GM13977 (cell line): ENCODE measurements around the gene SESTD1.
"Not testable (repeated sequence)": the region's sequence is repeated elsewhere in the genome, so short reads cannot be mapped to it uniquely, and the experiment has no call there.

Experiments used
- DNase-seq: peaks from one replicate; pipeline ENCODE4 v3.0.0; 2012; ENCODE audit warnings: low spot score
- in situ Hi-C: fragments of 300-500 bp; cut with MboI; formaldehyde crosslinking; loops from one replicate; pipeline ENCODE4 v1.12.0; 2022; ENCODE audit warnings: low sequenced_read_pairs, low pct_unique_long_range_greater_than_20kb, mixed read lengths, inconsistent platforms; ENCODE audit not compliant: unreplicated experiment
- TF ChIP-seq, protein P1 (sequence below): IDR thresholded peaks from 2 replicates; pipeline ENCODE4 v1.5.1; 2012; ENCODE audit warnings: mild to moderate bottlenecking, control low read depth; ENCODE audit not compliant: insufficient read depth; ENCODE audit errors: extremely low read depth, missing control alignments

SESTD1 gene

DNA sequence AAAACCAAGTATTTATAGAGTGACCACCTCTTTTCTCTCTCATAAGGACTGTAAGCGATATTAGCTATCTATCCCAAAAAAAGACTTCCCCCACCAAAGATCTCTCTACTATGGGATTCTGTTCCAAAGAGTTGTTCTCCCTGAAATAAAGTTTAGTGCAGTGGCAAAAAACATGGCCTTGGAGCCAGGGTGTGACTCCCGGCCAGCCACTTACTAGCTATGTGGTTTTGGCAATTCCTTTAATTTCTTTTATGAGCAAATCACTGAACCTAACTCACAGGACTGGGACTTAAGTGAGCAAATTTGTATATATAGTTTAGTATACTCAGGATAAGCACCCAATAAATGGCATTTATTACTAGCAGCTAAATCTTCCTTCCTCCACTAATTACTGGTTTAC is 42.6 kb downstream of the SESTD1 start:
- in situ Hi-C loops = no loop called here
- no peak for DNase-seq
- TF ChIP-seq, protein P1, sequence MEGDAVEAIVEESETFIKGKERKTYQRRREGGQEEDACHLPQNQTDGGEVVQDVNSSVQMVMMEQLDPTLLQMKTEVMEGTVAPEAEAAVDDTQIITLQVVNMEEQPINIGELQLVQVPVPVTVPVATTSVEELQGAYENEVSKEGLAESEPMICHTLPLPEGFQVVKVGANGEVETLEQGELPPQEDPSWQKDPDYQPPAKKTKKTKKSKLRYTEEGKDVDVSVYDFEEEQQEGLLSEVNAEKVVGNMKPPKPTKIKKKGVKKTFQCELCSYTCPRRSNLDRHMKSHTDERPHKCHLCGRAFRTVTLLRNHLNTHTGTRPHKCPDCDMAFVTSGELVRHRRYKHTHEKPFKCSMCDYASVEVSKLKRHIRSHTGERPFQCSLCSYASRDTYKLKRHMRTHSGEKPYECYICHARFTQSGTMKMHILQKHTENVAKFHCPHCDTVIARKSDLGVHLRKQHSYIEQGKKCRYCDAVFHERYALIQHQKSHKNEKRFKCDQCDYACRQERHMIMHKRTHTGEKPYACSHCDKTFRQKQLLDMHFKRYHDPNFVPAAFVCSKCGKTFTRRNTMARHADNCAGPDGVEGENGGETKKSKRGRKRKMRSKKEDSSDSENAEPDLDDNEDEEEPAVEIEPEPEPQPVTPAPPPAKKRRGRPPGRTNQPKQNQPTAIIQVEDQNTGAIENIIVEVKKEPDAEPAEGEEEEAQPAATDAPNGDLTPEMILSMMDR = no peak

DNA sequence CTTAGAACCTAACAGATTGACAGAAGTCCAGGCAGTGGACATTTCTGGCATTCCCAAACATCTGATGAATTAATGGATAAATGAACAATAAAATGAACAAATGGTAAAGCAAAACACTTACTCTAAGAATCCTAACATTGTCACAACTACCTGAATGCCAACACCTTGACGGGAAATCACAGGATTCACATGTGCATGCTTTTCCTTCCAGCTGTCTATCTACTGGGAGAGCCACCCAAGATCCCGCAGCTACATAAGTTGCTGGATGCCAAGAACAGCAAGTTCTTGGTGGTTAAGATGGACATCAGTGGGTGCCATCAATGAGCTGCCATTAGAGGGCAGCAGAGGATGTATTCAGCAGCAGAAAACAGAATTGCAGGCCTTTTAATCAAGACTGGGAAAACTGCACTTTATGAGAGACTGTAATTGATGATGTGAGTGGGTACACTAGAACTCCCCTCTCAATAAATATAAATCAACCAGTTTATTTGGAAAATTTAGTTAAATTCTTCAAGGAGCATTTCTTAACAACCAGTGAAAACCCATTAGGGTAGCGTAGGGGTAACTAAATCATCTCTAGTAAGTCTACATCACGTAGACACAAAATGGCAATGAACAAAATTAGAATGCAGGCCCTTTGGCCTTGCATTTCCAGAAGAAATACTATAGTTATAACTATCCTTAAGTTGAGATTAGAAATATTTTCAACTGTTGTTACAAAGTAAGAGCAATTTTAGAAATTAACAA is 45.6 kb downstream of the SESTD1 start:
- DNase-seq = peak; percentile 63
- in situ Hi-C loops = no loop called here
- TF ChIP-seq, protein P1 = peak; percentile 94

DNA sequence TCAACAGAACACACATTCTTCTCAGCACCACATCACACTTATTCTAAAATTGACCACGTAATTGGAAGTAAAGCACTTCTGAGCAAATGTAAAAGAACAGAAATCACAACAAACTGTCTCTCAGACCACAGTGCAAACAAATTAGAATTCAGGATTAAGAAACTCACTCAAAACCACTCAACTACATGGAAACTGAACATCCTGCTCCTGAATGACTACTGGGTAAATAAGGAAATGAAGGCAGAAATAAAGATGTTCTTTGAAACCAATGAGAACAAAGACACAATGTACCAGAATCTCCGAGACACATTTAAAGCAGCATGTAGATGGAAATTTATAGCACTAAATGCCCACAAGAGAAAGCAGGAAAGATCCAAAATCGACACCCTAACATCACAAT is 50.0 kb downstream of the SESTD1 start:
- in situ Hi-C loops, DNase-seq: not testable (repeated sequence)

DNA sequence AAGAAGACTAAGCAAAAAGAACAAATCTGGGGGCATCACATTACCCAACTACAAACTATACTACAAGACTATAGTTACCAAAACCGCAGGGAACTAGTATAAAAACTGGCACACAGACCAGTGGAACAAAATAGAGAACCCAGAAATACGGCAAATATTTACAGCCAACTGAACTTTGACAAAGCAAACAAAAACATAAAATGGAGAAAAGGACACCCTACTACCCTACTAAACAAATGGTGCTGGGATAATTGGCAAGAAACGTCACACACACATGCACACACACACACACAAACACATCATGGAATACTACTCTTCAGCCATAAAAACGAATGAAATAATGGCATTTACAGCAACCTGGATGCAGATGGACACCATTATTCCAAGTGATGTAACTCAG is 53.3 kb downstream of the SESTD1 start:
- TF ChIP-seq, protein P1 = no peak
- in situ Hi-C loops = no loop called here
- no peak for DNase-seq

DNA sequence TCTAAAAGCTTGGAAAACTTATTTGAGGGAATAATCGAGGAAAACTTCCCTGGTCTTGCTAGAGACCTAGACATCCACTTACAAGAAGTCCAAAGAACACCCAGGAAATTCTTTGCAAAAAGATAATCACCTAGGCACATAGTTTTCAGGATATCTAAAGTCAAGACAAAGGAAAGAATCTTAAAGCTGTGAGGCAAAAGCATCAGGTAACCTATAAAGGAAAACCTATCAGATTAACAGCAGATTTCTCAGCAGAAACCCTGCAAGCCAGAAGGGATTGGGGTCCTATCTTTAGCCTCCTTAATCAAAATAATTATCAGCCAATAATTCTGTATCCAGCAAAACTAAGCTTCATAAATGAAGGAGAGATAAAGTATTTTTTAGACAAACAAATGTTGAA is 56.4 kb downstream of the SESTD1 start:
- DNase-seq, in situ Hi-C loops: not testable (repeated sequence)

DNA sequence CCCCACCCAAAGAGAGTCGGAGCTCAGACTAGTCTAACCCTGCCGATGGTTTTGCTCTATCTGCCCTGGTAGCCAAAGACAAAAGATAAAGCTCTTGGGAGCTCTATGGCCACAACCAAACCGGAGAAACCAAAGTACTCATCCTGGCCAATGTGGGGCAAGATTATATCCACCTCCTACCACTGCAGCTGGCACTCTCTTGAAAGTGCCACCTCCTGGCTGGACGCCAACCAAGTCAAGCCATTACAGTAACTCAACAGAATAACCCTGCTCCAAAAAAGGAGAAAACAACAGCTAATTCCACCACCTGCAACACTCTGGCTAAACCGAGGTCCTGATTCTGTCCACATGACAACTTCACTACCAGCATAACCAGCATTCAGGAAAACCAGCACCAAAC is 57.6 kb downstream of the SESTD1 start:
- TF ChIP-seq, protein P1 = no peak
- in situ Hi-C loops = no loop called here
- no peak for DNase-seq

DNA sequence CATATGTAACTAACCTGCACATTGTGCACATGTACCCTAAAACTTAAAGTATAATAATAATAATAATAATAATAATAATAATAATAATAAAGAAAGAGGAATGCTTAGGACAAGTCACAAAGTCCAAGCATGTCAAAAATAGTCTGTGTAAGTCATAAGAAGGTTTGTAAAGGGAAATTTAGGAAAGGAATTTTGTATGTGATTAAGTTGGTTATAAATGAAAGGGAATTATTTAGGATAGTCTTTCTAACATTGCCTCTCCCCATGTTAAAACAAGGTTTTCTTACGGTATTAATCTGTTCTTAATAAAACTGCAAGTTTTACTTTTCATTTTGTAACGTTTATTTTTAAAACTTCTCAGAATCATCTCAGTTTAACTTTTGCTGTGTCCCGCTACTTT is 62.8 kb downstream of the SESTD1 start:
- no peak for DNase-seq
- in situ Hi-C loops = no loop called here
- TF ChIP-seq, protein P1 = no peak

DNA sequence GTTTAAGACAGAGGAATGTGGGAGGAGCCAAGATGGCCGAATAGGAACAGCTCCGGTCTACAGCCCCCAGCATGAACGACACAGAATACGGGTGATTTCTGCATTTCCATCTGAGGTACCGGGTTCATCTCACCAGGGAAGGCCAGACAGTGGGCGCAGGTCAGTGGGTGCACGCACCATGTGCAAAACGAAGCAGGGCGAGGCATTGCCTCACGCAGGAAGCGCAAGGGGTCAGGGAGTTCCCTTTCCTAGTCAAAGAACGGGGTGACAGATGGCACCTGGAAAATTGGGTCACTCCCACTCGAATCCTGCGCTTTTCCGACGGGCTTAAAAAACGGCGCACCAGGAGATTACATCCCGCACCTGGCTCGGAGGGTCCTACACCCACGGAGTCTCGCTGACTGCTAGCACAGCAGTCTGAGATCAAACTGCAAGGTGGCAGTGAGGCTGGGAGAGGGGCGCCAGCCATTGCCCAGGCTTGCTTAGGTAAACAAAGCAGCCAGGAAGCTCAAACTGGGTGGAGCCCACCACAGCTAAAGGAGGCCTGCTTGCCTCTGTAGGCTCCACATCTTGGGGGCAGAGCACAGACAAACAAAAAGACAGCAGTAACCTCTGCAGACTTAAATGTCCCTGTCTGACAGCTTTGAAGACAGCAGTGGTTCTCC is 68.6 kb downstream of the SESTD1 start:
- DNase-seq, in situ Hi-C loops: not testable (repeated sequence)
